HL-60 (cell line): ENCODE results near the gene HIKESHI.

Experiments used
- CTCF ChIP-seq: IDR thresholded peaks from one replicate; pipeline ENCODE4 v1.5.1; 2011; ENCODE audit warnings: low read length, control low read depth, inconsistent platforms; ENCODE audit not compliant: insufficient read depth
- POLR2AphosphoS5 ChIP-seq: IDR thresholded peaks from 2 replicates; pipeline ENCODE4 v1.6.1; 2012; ENCODE audit warnings: low read depth
- TF ChIP-seq, protein P1 (sequence below): IDR thresholded peaks from 2 replicates; pipeline ENCODE4 v1.6.1; 2012; ENCODE audit warnings: low read depth; ENCODE audit not compliant: insufficient replicate concordance

DNA sequence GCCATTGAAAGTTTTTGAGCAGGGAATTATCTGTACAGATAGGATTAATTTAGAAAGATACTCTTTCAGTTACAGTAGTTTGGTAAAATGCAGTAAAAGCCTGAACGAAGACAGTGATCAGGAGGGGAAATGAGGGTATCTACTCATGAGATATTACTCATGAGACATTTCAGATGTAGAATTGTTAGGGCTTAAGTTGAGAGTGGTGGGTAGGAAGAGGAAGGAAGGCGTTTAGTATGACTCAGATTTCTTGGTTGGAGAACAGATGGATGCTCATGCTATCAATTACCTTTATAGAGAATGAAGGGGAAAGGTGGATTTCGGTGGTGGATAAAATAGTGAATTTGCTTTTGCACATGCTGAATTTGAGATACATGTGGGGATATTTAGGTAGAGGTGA, 88.4 kb downstream of the HIKESHI start:
- TF ChIP-seq CTCF (no peak), POLR2AphosphoS5 (no peak)
- TF ChIP-seq, protein P1, sequence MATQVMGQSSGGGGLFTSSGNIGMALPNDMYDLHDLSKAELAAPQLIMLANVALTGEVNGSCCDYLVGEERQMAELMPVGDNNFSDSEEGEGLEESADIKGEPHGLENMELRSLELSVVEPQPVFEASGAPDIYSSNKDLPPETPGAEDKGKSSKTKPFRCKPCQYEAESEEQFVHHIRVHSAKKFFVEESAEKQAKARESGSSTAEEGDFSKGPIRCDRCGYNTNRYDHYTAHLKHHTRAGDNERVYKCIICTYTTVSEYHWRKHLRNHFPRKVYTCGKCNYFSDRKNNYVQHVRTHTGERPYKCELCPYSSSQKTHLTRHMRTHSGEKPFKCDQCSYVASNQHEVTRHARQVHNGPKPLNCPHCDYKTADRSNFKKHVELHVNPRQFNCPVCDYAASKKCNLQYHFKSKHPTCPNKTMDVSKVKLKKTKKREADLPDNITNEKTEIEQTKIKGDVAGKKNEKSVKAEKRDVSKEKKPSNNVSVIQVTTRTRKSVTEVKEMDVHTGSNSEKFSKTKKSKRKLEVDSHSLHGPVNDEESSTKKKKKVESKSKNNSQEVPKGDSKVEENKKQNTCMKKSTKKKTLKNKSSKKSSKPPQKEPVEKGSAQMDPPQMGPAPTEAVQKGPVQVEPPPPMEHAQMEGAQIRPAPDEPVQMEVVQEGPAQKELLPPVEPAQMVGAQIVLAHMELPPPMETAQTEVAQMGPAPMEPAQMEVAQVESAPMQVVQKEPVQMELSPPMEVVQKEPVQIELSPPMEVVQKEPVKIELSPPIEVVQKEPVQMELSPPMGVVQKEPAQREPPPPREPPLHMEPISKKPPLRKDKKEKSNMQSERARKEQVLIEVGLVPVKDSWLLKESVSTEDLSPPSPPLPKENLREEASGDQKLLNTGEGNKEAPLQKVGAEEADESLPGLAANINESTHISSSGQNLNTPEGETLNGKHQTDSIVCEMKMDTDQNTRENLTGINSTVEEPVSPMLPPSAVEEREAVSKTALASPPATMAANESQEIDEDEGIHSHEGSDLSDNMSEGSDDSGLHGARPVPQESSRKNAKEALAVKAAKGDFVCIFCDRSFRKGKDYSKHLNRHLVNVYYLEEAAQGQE = no peak
